ENCODE data around the gene DDX3X. TPM values are rescaled to one million over a fixed set of nuclear protein-coding genes. Genes with fewer than 3 reads are reported as not detected.
A peak's percentile ranks its signal among the peaks of the same experiment; 100 is the strongest.

The DDX3X gene
- total and polyA plus RNA-seq, 2 of the 13 experiments (the other 11 are each of a cell fraction or from before 2014, with no cell fraction given), result 53.5 to 239 TPM

DNA sequence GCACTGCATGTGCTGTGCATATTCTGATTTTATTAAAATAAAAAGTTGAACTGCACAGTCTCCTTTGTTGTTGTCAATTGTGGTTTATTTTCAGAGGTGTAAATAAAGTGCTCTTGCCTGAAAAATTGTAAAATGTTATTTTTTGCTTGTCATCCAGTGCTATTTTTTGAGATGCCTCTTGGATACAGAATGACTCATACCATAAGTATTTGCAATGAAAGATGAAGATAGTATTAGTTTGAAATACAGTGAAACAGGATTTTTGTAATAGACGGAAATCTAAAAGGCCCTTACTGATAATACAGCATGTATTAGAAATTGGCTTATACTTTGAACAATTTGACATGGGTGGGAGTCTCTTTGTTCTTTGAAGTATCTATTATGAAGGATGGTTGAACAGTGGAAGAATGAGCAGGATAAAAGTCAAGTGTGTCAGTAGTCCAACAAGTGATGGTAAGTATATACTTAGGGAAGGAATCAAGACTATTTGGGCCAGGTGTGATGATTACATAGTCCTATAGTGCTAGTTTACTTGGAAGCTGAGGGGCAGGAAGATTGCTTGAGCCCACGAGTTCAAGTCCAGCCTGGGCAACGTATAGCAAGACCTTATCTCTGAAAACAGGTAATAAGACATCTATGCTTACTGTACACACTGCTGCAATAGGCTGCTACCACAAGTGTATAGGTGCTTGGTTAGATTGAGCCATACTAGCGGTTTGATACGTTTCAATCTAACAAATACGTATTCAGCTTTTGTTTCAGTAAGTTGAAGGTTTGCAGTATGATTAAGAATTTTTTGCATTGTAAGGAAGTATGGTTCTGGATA lies 16.4 kb downstream of the DDX3X start (continued):
- TF ChIP-seq RBM22 (optimal IDR thresholded peaks at IDR 0.05; ENCODE audit: low read length), result peak; percentile 99
- TF ChIP-seq SAFB2 (CRISPR knock-in tag; IDR thresholded peaks at IDR 0.05; ENCODE audit: borderline replicate concordance, low read depth), result no peak
- TF ChIP-seq CENPBD1 (CRISPR knock-in tag; IDR thresholded peaks at IDR 0.05; ENCODE audit: borderline replicate concordance, low read depth), result no peak
- 0 out of 2 replicates have a peak, but pooled peaks have one; percentile 62 for TF ChIP-seq POLR2AphosphoS5 (IDR thresholded peaks at IDR 0.05; ENCODE audit: low read depth, low read length)
- TF ChIP-seq, protein P1, sequence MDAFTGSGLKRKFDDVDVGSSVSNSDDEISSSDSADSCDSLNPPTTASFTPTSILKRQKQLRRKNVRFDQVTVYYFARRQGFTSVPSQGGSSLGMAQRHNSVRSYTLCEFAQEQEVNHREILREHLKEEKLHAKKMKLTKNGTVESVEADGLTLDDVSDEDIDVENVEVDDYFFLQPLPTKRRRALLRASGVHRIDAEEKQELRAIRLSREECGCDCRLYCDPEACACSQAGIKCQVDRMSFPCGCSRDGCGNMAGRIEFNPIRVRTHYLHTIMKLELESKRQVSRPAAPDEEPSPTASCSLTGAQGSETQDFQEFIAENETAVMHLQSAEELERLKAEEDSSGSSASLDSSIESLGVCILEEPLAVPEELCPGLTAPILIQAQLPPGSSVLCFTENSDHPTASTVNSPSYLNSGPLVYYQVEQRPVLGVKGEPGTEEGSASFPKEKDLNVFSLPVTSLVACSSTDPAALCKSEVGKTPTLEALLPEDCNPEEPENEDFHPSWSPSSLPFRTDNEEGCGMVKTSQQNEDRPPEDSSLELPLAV (CRISPR knock-in tag; conservative IDR thresholded peaks at IDR 0.05; ENCODE audit: low read depth), result no peak
- no peak for TF ChIP-seq RORA (CRISPR knock-in tag; IDR thresholded peaks at IDR 0.05)
- peak; percentile 85; the same call in 1 of the 2 replicates for TF ChIP-seq MBD4 (IDR thresholded peaks at IDR 0.05; ENCODE audit: borderline replicate concordance, low read length)
- TF ChIP-seq, protein P2, sequence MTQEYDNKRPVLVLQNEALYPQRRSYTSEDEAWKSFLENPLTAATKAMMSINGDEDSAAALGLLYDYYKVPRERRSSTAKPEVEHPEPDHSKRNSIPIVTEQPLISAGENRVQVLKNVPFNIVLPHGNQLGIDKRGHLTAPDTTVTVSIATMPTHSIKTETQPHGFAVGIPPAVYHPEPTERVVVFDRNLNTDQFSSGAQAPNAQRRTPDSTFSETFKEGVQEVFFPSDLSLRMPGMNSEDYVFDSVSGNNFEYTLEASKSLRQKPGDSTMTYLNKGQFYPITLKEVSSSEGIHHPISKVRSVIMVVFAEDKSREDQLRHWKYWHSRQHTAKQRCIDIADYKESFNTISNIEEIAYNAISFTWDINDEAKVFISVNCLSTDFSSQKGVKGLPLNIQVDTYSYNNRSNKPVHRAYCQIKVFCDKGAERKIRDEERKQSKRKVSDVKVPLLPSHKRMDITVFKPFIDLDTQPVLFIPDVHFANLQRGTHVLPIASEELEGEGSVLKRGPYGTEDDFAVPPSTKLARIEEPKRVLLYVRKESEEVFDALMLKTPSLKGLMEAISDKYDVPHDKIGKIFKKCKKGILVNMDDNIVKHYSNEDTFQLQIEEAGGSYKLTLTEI (CRISPR knock-in tag; conservative IDR thresholded peaks at IDR 0.05), result no peak
- TF ChIP-seq TEF (CRISPR knock-in tag; IDR thresholded peaks at IDR 0.05), result no peak
- no peak for TF ChIP-seq CBX2 (IDR thresholded peaks at IDR 0.05; ENCODE audit: low read depth, low read length)
- TF ChIP-seq CBX2 (CRISPR knock-in tag; IDR thresholded peaks at IDR 0.05; ENCODE audit: low read depth), result no peak
- no peak for TF ChIP-seq ONECUT2 (CRISPR knock-in tag; IDR thresholded peaks at IDR 0.05)
- peak; percentile 88 for TF ChIP-seq AGO2 (optimal IDR thresholded peaks at IDR 0.05; ENCODE audit: low read depth, low read length)
- no peak for TF ChIP-seq RXRA (CRISPR knock-in tag; IDR thresholded peaks at IDR 0.05)
- TF ChIP-seq POLR2A (IDR thresholded peaks at IDR 0.05; ENCODE audit: insufficient read depth in 1 of 2, low read depth in 2 of 2, low read length in 2 of 2), result peak in 1 of 2 experiments; percentile 36; a peak in 3 of 4 replicates
- TF ChIP-seq TBX2 (CRISPR knock-in tag; IDR thresholded peaks at IDR 0.05; ENCODE audit: borderline replicate concordance), result no peak
- TF ChIP-seq, protein P3, sequence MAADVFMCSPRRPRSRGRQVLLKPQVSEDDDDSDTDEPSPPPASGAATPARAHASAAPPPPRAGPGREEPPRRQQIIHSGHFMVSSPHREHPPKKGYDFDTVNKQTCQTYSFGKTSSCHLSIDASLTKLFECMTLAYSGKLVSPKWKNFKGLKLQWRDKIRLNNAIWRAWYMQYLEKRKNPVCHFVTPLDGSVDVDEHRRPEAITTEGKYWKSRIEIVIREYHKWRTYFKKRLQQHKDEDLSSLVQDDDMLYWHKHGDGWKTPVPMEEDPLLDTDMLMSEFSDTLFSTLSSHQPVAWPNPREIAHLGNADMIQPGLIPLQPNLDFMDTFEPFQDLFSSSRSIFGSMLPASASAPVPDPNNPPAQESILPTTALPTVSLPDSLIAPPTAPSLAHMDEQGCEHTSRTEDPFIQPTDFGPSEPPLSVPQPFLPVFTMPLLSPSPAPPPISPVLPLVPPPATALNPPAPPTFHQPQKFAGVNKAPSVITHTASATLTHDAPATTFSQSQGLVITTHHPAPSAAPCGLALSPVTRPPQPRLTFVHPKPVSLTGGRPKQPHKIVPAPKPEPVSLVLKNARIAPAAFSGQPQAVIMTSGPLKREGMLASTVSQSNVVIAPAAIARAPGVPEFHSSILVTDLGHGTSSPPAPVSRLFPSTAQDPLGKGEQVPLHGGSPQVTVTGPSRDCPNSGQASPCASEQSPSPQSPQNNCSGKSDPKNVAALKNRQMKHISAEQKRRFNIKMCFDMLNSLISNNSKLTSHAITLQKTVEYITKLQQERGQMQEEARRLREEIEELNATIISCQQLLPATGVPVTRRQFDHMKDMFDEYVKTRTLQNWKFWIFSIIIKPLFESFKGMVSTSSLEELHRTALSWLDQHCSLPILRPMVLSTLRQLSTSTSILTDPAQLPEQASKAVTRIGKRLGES (CRISPR knock-in tag; IDR thresholded peaks at IDR 0.05; ENCODE audit: borderline replicate concordance), result no peak
- no peak for TF ChIP-seq ZNF138 (CRISPR knock-in tag; IDR thresholded peaks at IDR 0.05; ENCODE audit: low read depth)
- no peak for TF ChIP-seq ZNF644 (CRISPR knock-in tag; IDR thresholded peaks at IDR 0.05; ENCODE audit: low read depth)
- no peak for TF ChIP-seq TCF7L2 (IDR thresholded peaks at IDR 0.05; ENCODE audit: low read depth, low read length)
- no peak for TF ChIP-seq ZMAT3 (CRISPR knock-in tag; conservative IDR thresholded peaks at IDR 0.05)
- TF ChIP-seq KDM2A (CRISPR knock-in tag; IDR thresholded peaks at IDR 0.05; ENCODE audit: borderline replicate concordance, low read depth), result 0 out of 2 replicates have a peak, but pooled peaks have one; percentile 28
- no peak for TF ChIP-seq NCOA5 (CRISPR knock-in tag; IDR thresholded peaks at IDR 0.05)
- TF ChIP-seq ZNF331 (CRISPR knock-in tag; IDR thresholded peaks at IDR 0.05), result no peak

Measured in HepG2 (cell line).